Hypothalamus (tissue), 51 donors: ENCODE data around the gene BCL2L13.
A peak's percentile ranks its signal among the peaks of the same experiment; 100 is the strongest.

Experiments used
- DNase-seq, 51 donors: peaks; one replicate each; lab custom pipeline; 2025; lab: John Stamatoyannopoulos, UW

The BCL2L13 gene

GRCh38 chr22:17638432-17639246 is at the start of gene BCL2L13:
Gene BCL2L13, plus strand, starts transcription at chr22:17638757. Its CDS starts 16,955 bp downstream, at chr22:17655712.
- peak; percentile 41 to 93 (median 84) for DNase-seq

GRCh38 chr22:17589810-17590375 is 48.7 kb upstream of the BCL2L13 start:
- no peak for DNase-seq

GRCh38 chr22:17590586-17590985 is 48.0 kb upstream of the BCL2L13 start:
- DNase-seq = no peak

- DNase-seq = no peak
Measured at GRCh38 chr22:17592201-17592600, 46.4 kb upstream of the BCL2L13 start.

GRCh38 chr22:17596226-17596625 is 42.3 kb upstream of the BCL2L13 start:
- DNase-seq = no peak

GRCh38 chr22:17597217-17597616 is 41.3 kb upstream of the BCL2L13 start:
- no peak for DNase-seq

- no peak for DNase-seq
Measured at GRCh38 chr22:17598318-17598717, 40.2 kb upstream of the BCL2L13 start.

GRCh38 chr22:17601031-17601430 is 37.5 kb upstream of the BCL2L13 start:
- no peak for DNase-seq

- no peak for DNase-seq
Measured at GRCh38 chr22:17603668-17604067, 34.9 kb upstream of the BCL2L13 start.

GRCh38 chr22:17606496-17606895 is 32.1 kb upstream of the BCL2L13 start:
- DNase-seq = no peak

GRCh38 chr22:17607891-17608521 is 30.6 kb upstream of the BCL2L13 start:
- no peak for DNase-seq

GRCh38 chr22:17612057-17612456 is 26.5 kb upstream of the BCL2L13 start:
- no peak for DNase-seq

- DNase-seq = no peak
Measured at GRCh38 chr22:17613280-17613679, 25.3 kb upstream of the BCL2L13 start.

GRCh38 chr22:17627961-17628405 is 10.6 kb upstream of the BCL2L13 start:
- DNase-seq = no peak

- DNase-seq = peak; percentile 73 to 98 (median 93)
Measured at GRCh38 chr22:17628406-17629172, 10.0 kb upstream of the BCL2L13 start, which contains the start of gene ATP6V1E1. Gene ATP6V1E1, minus strand, starts transcription at chr22:17628749. Its CDS starts 114 bp downstream, at chr22:17628635.

- no peak for DNase-seq
Measured at GRCh38 chr22:17629173-17629489, 9.4 kb upstream of the BCL2L13 start.

GRCh38 chr22:17629641-17630040 is 8.9 kb upstream of the BCL2L13 start:
- no peak for DNase-seq

- DNase-seq = no peak
Measured at GRCh38 chr22:17631076-17631565, 7.4 kb upstream of the BCL2L13 start.

- DNase-seq = no peak
Measured at GRCh38 chr22:17633217-17633997, 5.2 kb upstream of the BCL2L13 start.

- DNase-seq = no peak
Measured at GRCh38 chr22:17633998-17634323, 4.6 kb upstream of the BCL2L13 start.
